Peyer's patch (tissue), 4 donors: ENCODE measurements around the gene PLSCR2. TPM values are rescaled to one million over a fixed set of nuclear protein-coding genes. Genes with fewer than 3 reads are reported as not detected.

ENCODE experiments used
- DNase-seq, 3 donors: peaks; one replicate each; pipeline ENCODE4 v3.0.0-alpha.2; 2017 to 2019
- H3K27ac ChIP-seq, 4 donors: fragments of 200-600 bp; sonication (generic); one replicate each; pipeline ENCODE4 v1.5.1; 2016 to 2019
- H3K27me3 ChIP-seq, 2 donors: fragments of 200-600 bp; sonication (generic); one replicate each; pipeline ENCODE4 v1.5.1; 2019
- H3K36me3 ChIP-seq, 3 donors: fragments of 200-600 bp; sonication (generic); one replicate each; pipeline ENCODE4 v1.5.1; 2016 to 2019
- H3K4me1 ChIP-seq, 4 donors: fragments of 200-600 bp; sonication (generic); one replicate each; pipeline ENCODE4 v1.5.1; 2016 to 2019
- H3K4me3 ChIP-seq, 4 donors: fragments of 200-600 bp; sonication (generic); 1 replicate in 3 of 4; 2 replicates in 1 of 4; pipeline ENCODE4 v1.5.1; 2016 to 2019; ENCODE audit warnings: mild to moderate bottlenecking in 1 of 4
- H3K9me3 ChIP-seq, 4 donors: fragments of 200-600 bp; sonication (generic); one replicate each; pipeline ENCODE4 v1.5.1; 2016 to 2019; ENCODE audit warnings: mild to moderate bottlenecking in 1 of 4
- POLR2A ChIP-seq, 2 donors: fragments of 450-650 bp; IDR thresholded peaks; one replicate each; pipeline ENCODE4 v1.5.1; 2017; ENCODE audit warnings: antibody characterized with exemption in 2 of 2, mild to moderate bottlenecking in 2 of 2, moderate library complexity in 2 of 2
- total RNA-seq, 4 donors: library from RNA; depleted of rRNA; stranded (reverse); fragments of >200 nt; gene quantifications; one replicate each; pipeline ENCODE4 v1.1.0, GENCODE V29; 2016
- TF ChIP-seq, protein P1 (sequence below), 6 experiments: fragments of 450-650 bp in 4 of 6; fragments of 200-600 bp in 2 of 6; sonication (generic) in 1 of 6; IDR thresholded peaks; one replicate each; pipeline ENCODE4 v1.5.1; 2017 to 2019; ENCODE audit warnings: antibody characterized with exemption in 6 of 6, mild to moderate bottlenecking in 3 of 6, moderate library complexity in 1 of 6

The PLSCR2 gene
- total RNA-seq, 4 donors from 2014 or later, result not detected

DNA sequence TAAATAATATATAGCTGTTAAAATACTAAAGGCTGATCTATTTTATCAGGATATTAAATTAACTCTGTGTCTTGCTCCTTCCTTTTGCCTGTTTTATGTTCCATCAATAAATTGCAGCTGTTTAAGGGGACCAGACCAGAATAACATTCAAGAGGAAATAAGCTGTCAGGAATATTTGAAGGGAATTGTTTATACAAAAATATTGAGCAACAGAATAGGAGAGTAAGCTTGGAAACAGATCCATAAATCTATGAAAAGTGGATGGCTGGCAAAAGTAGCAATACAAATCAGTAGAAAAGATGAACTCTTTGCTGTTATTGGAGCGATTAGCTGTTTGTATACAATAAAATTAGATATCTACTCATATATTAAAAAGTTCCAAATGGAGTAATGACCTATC lies 36.2 kb upstream of the PLSCR2 start:
- Histone ChIP-seq H3K27me3 (no peaks in the 10 kb centered on the region), H3K4me1 (no peaks in the 10 kb centered on the region), H3K4me3 (no peak overlapping the region), H3K9me3 (no peaks in the 10 kb centered on the region), H3K27ac (no peak overlapping the region), H3K36me3 (no peaks in the 10 kb centered on the region)
- no peak for TF ChIP-seq POLR2A (IDR thresholded peaks at IDR 0.05)
- TF ChIP-seq, protein P1, sequence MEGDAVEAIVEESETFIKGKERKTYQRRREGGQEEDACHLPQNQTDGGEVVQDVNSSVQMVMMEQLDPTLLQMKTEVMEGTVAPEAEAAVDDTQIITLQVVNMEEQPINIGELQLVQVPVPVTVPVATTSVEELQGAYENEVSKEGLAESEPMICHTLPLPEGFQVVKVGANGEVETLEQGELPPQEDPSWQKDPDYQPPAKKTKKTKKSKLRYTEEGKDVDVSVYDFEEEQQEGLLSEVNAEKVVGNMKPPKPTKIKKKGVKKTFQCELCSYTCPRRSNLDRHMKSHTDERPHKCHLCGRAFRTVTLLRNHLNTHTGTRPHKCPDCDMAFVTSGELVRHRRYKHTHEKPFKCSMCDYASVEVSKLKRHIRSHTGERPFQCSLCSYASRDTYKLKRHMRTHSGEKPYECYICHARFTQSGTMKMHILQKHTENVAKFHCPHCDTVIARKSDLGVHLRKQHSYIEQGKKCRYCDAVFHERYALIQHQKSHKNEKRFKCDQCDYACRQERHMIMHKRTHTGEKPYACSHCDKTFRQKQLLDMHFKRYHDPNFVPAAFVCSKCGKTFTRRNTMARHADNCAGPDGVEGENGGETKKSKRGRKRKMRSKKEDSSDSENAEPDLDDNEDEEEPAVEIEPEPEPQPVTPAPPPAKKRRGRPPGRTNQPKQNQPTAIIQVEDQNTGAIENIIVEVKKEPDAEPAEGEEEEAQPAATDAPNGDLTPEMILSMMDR (IDR thresholded peaks at IDR 0.05), result no peak
- no peak for DNase-seq

DNA sequence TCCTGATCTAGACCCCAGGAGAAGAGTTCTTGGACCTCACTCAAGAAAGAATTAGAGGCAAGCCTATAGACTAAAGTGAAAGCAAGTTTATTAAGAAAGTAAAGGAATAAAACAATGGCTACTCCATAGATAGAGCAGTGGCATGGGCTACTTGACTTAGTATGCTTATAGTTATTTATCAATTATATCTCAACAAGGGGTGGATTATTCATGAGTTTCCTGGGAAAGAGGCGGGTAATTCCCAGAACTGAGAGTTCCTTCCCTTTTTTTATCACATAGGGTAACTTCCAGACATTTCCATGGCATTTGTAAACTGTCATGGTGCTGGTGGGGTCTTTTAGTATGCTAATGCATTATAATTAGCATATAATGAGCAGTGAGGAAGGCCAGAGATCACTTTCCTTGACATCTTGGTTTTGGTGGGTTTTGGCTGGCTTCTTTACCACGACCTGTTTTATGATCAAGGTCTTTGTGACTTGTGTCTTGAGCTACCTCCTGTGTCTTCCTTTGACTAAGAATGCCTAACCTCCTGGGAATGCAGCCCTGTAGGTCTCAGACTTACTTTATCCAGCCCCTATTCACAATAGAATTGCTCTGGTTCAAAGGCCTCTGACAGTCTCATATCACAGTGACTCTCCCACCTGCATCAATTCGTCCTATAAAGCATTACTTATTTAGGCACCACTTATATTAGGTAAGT lies 35.3 kb upstream of the PLSCR2 start:
- no peak overlapping the region for H3K4me3 ChIP-seq
- H3K27me3 ChIP-seq, result no peaks in the 10 kb centered on the region
- no peak overlapping the region for H3K27ac ChIP-seq
- DNase-seq, result no peak
- TF ChIP-seq POLR2A (IDR thresholded peaks at IDR 0.05), result no peak
- TF ChIP-seq, protein P1 (IDR thresholded peaks at IDR 0.05), result no peak
- no peaks in the 10 kb centered on the region for H3K4me1 ChIP-seq
- no peaks in the 10 kb centered on the region for H3K9me3 ChIP-seq
- H3K36me3 ChIP-seq, result no peaks in the 10 kb centered on the region

DNA sequence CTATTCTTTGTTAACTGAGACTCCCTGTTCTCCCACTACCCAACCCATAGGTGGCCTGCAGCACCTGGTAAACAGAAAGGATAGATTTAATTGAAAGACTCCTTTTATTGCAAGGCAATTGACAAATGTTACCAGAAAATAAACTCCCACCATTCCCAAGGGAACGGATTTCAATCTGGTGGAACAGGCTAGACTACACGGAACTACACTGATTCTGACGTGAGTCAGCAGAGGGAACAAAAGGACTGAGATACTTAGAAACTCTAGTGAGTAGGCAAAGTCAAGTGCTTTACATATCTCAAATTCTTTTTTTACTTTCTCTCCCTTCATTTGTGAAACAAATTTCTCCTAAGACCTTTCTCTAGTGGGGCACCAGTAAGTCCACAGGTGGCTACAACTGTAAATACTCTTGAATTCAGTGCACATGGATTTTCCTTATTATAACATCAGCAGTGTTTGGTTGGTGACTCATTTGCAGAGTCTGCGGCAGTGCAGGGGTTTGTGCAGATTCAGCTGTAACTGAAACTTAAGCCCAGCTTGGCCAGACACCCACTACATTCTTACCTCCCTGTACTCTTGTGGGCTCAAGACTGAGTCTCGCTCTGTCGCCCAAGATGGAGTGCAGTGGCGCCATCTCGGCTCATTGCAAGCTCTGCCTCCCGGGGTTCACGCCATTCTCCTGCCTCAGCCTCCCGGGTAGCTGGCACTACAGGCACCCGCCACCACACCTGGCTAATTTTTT lies 34.3 kb upstream of the PLSCR2 start:
- no peak for TF ChIP-seq POLR2A (IDR thresholded peaks at IDR 0.05)
- TF ChIP-seq, protein P1 (IDR thresholded peaks at IDR 0.05), result peak in 3 of 6 experiments; percentile 23 to 27 (median 25)
- H3K27me3 ChIP-seq, result no peaks in the 10 kb centered on the region
- no peaks in the 10 kb centered on the region for H3K4me1 ChIP-seq
- H3K27ac ChIP-seq, result no peak overlapping the region
- DNase-seq, result no peak
- no peaks in the 10 kb centered on the region for H3K9me3 ChIP-seq
- no peak overlapping the region for H3K4me3 ChIP-seq
- H3K36me3 ChIP-seq, result no peaks in the 10 kb centered on the region

DNA sequence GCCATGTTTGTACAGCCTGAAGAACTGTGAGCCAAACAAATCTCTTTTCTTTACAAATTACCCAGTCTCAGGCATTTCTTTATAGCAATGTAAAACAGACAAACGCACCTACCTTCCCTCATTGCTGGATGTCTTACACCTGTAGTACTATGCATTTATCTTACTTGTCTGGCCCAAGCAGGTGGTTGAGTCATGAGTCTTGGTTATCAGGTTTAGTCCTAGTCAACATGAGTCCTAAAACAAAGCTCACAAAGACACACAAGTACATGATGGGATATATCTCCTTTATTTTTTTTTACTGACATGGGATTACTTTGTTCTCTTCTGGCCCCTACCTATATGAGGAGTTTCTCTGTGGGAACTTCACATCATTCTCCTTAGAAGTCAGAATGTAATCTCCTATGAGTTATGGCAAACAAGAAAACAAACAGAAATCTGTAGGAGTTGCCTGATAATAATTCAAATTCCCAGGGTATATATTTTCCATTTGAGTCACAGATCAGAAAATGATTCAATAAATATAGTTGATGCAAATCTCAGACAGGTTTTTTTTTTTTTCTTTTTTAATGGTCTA lies 33.6 kb upstream of the PLSCR2 start:
- Histone ChIP-seq H3K4me3 (no peak overlapping the region), H3K36me3 (no peaks in the 10 kb centered on the region), H3K27me3 (no peaks in the 10 kb centered on the region), H3K4me1 (no peaks in the 10 kb centered on the region), H3K27ac (no peak overlapping the region), H3K9me3 (no peaks in the 10 kb centered on the region)
- DNase-seq, result no peak
- TF ChIP-seq, protein P1 (IDR thresholded peaks at IDR 0.05), result no peak
- TF ChIP-seq POLR2A (IDR thresholded peaks at IDR 0.05), result no peak

DNA sequence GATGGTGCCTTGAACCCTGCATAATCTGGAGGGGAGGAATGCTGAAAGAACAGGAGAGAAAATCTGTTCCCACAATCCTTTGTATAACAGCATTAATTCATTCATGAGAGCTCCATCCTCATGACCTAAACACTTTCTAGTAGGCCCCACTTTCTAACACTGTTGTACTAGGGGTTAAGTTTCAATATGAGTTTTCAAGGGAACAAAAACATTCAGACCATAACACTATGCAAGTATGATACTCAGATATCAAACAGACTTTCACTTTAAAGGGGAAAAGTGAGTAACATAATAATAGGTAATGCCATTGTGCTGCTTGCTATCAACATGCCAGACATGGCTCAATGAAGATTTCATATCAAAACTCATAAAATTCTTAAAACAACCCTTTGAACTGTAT lies 32.4 kb upstream of the PLSCR2 start:
- H3K9me3 ChIP-seq, result no peaks in the 10 kb centered on the region
- DNase-seq, result no peak
- no peaks in the 10 kb centered on the region for H3K36me3 ChIP-seq
- no peaks in the 10 kb centered on the region for H3K27me3 ChIP-seq
- TF ChIP-seq POLR2A (IDR thresholded peaks at IDR 0.05), result no peak
- TF ChIP-seq, protein P1 (IDR thresholded peaks at IDR 0.05), result no peak
- no peaks in the 10 kb centered on the region for H3K4me1 ChIP-seq
- H3K27ac ChIP-seq, result no peak overlapping the region
- no peak overlapping the region for H3K4me3 ChIP-seq
